ENCODE results near the gene EPHA2. TPM values are rescaled to one million over a fixed set of nuclear protein-coding genes. Genes with fewer than 3 reads are reported as not detected.

Gene EPHA2
- total and polyA plus RNA-seq, 4 donors, result 2.4 to 5.0 (median 4.0) TPM

- Histone ChIP-seq H3K36me3 (ENCODE audit: control insufficient read depth, insufficient read depth, low read length) (peaks cover 49% of the 10 kb centered on the region), H3K27me3 (ENCODE audit: control insufficient read depth, insufficient read depth, low read length) (no peaks in the 10 kb centered on the region), H3K9me3 (ENCODE audit: control insufficient read depth, insufficient read depth, low read length) (no peaks in the 10 kb centered on the region), H3K27ac (ENCODE audit: low read depth, low read length) (no peak overlapping the region), H3K4me3 (ENCODE audit: low read depth, low read length) (no peak overlapping the region), H3K4me1 (ENCODE audit: control insufficient read depth, insufficient read depth, low read length) (peaks cover 21% of the 10 kb centered on the region)
- WGBS (ENCODE audit: insufficient coverage), result 97% methylated on average over 6 of the region's 6 CpGs
- DNase-seq (ENCODE audit: low read depth in 4 of 6, low spot score in 6 of 6), result no peak
Measured at GRCh38 chr1:16130827-16131226, 25.0 kb downstream of the EPHA2 start.

GRCh38 chr1:16129921-16130543, 25.8 kb downstream of the EPHA2 start:
- H3K4me1 ChIP-seq (ENCODE audit: control insufficient read depth, insufficient read depth, low read length), result peaks cover 21% of the 10 kb centered on the region
- no peak overlapping the region for H3K4me3 ChIP-seq (ENCODE audit: low read depth, low read length)
- DNase-seq (ENCODE audit: low read depth in 4 of 6, low spot score in 6 of 6), result no peak
- no peak overlapping the region for H3K27ac ChIP-seq (ENCODE audit: low read depth, low read length)
- H3K9me3 ChIP-seq (ENCODE audit: control insufficient read depth, insufficient read depth, low read length), result no peaks in the 10 kb centered on the region
- peaks cover 43% of the 10 kb centered on the region for H3K36me3 ChIP-seq (ENCODE audit: control insufficient read depth, insufficient read depth, low read length)
- no peaks in the 10 kb centered on the region for H3K27me3 ChIP-seq (ENCODE audit: control insufficient read depth, insufficient read depth, low read length)
- WGBS (ENCODE audit: insufficient coverage), result 96% methylated on average over 13 of the region's 16 CpGs

- Histone ChIP-seq H3K9me3 (ENCODE audit: control insufficient read depth, insufficient read depth, low read length) (no peaks in the 10 kb centered on the region), H3K27ac (ENCODE audit: low read depth, low read length) (no peak overlapping the region), H3K36me3 (ENCODE audit: control insufficient read depth, insufficient read depth, low read length) (peaks cover 40% of the 10 kb centered on the region), H3K4me3 (ENCODE audit: low read depth, low read length) (no peak overlapping the region), H3K4me1 (ENCODE audit: control insufficient read depth, insufficient read depth, low read length) (peaks cover 21% of the 10 kb centered on the region), H3K27me3 (ENCODE audit: control insufficient read depth, insufficient read depth, low read length) (no peaks in the 10 kb centered on the region)
- 90% methylated on average over 19 of the region's 19 CpGs for WGBS (ENCODE audit: insufficient coverage)
- no peak for DNase-seq (ENCODE audit: low read depth in 4 of 6, low spot score in 6 of 6)
Measured at GRCh38 chr1:16129316-16129715, 26.6 kb downstream of the EPHA2 start.

GRCh38 chr1:16128338-16128741, 27.5 kb downstream of the EPHA2 start:
- WGBS (ENCODE audit: insufficient coverage), result 47% methylated on average over 6 of the region's 6 CpGs
- Histone ChIP-seq H3K27me3 (ENCODE audit: control insufficient read depth, insufficient read depth, low read length) (no peaks in the 10 kb centered on the region), H3K36me3 (ENCODE audit: control insufficient read depth, insufficient read depth, low read length) (peaks cover 31% of the 10 kb centered on the region), H3K4me3 (ENCODE audit: low read depth, low read length) (no peak overlapping the region), H3K9me3 (ENCODE audit: control insufficient read depth, insufficient read depth, low read length) (no peaks in the 10 kb centered on the region), H3K4me1 (ENCODE audit: control insufficient read depth, insufficient read depth, low read length) (peaks cover 21% of the 10 kb centered on the region), H3K27ac (ENCODE audit: low read depth, low read length) (no peak overlapping the region)
- no peak for DNase-seq (ENCODE audit: low read depth in 4 of 6, low spot score in 6 of 6)

GRCh38 chr1:16127676-16128337, 28.1 kb downstream of the EPHA2 start:
- Histone ChIP-seq H3K4me1 (ENCODE audit: control insufficient read depth, insufficient read depth, low read length) (peaks cover 23% of the 10 kb centered on the region), H3K4me3 (ENCODE audit: low read depth, low read length) (no peak overlapping the region), H3K27ac (ENCODE audit: low read depth, low read length) (peak overlapping the region; percentile 16), H3K36me3 (ENCODE audit: control insufficient read depth, insufficient read depth, low read length) (peaks cover 26% of the 10 kb centered on the region), H3K9me3 (ENCODE audit: control insufficient read depth, insufficient read depth, low read length) (no peaks in the 10 kb centered on the region), H3K27me3 (ENCODE audit: control insufficient read depth, insufficient read depth, low read length) (no peaks in the 10 kb centered on the region)
- DNase-seq (ENCODE audit: low read depth in 4 of 6, low spot score in 6 of 6), result no peak
- WGBS (ENCODE audit: insufficient coverage), result 74% methylated on average over 6 of the region's 17 CpGs

GRCh38 chr1:16126743-16127515, 28.9 kb downstream of the EPHA2 start:
- no peak for DNase-seq (ENCODE audit: low read depth in 4 of 6, low spot score in 6 of 6)
- Histone ChIP-seq H3K4me3 (ENCODE audit: low read depth, low read length) (no peak overlapping the region), H3K36me3 (ENCODE audit: control insufficient read depth, insufficient read depth, low read length) (peaks cover 19% of the 10 kb centered on the region), H3K27me3 (ENCODE audit: control insufficient read depth, insufficient read depth, low read length) (no peaks in the 10 kb centered on the region), H3K27ac (ENCODE audit: low read depth, low read length) (peak overlapping the region; percentile 16), H3K4me1 (ENCODE audit: control insufficient read depth, insufficient read depth, low read length) (peaks cover 29% of the 10 kb centered on the region), H3K9me3 (ENCODE audit: control insufficient read depth, insufficient read depth, low read length) (no peaks in the 10 kb centered on the region)
- 86% methylated on average over 11 of the region's 12 CpGs for WGBS (ENCODE audit: insufficient coverage)

GRCh38 chr1:16126160-16126559, 29.7 kb downstream of the EPHA2 start:
- H3K27ac ChIP-seq (ENCODE audit: low read depth, low read length), result no peak overlapping the region
- H3K4me1 ChIP-seq (ENCODE audit: control insufficient read depth, insufficient read depth, low read length), result peaks cover 29% of the 10 kb centered on the region
- WGBS (ENCODE audit: insufficient coverage), result 90% methylated on average over 4 of the region's 9 CpGs
- no peak for DNase-seq (ENCODE audit: low read depth in 4 of 6, low spot score in 6 of 6)
- no peaks in the 10 kb centered on the region for H3K9me3 ChIP-seq (ENCODE audit: control insufficient read depth, insufficient read depth, low read length)
- H3K4me3 ChIP-seq (ENCODE audit: low read depth, low read length), result no peak overlapping the region
- peaks cover 15% of the 10 kb centered on the region for H3K36me3 ChIP-seq (ENCODE audit: control insufficient read depth, insufficient read depth, low read length)
- H3K27me3 ChIP-seq (ENCODE audit: control insufficient read depth, insufficient read depth, low read length), result no peaks in the 10 kb centered on the region

- peaks cover 11% of the 10 kb centered on the region for H3K36me3 ChIP-seq (ENCODE audit: control insufficient read depth, insufficient read depth, low read length)
- no peaks in the 10 kb centered on the region for H3K27me3 ChIP-seq (ENCODE audit: control insufficient read depth, insufficient read depth, low read length)
Measured at GRCh38 chr1:16125483-16125882, 30.4 kb downstream of the EPHA2 start.

GRCh38 chr1:16125088-16125470, 30.8 kb downstream of the EPHA2 start:
- Histone ChIP-seq H3K4me3 (ENCODE audit: low read depth, low read length) (no peak overlapping the region), H3K27ac (ENCODE audit: low read depth, low read length) (no peak overlapping the region), H3K4me1 (ENCODE audit: control insufficient read depth, insufficient read depth, low read length) (peaks cover 32% of the 10 kb centered on the region), H3K27me3 (ENCODE audit: control insufficient read depth, insufficient read depth, low read length) (no peaks in the 10 kb centered on the region), H3K9me3 (ENCODE audit: control insufficient read depth, insufficient read depth, low read length) (no peaks in the 10 kb centered on the region), H3K36me3 (ENCODE audit: control insufficient read depth, insufficient read depth, low read length) (peaks cover 11% of the 10 kb centered on the region)
- WGBS (ENCODE audit: insufficient coverage), result 72% methylated on average over 5 of the region's 11 CpGs
- no peak for DNase-seq (ENCODE audit: low read depth in 4 of 6, low spot score in 6 of 6)

More at GRCh38 chr1:16125483-16125882, 30.4 kb downstream of the EPHA2 start:
- no peak overlapping the region for H3K4me3 ChIP-seq (ENCODE audit: low read depth, low read length)
- DNase-seq (ENCODE audit: low read depth in 4 of 6, low spot score in 6 of 6), result no peak
- H3K27ac ChIP-seq (ENCODE audit: low read depth, low read length), result no peak overlapping the region
- H3K9me3 ChIP-seq (ENCODE audit: control insufficient read depth, insufficient read depth, low read length), result no peaks in the 10 kb centered on the region
- H3K4me1 ChIP-seq (ENCODE audit: control insufficient read depth, insufficient read depth, low read length), result peaks cover 29% of the 10 kb centered on the region
- WGBS (ENCODE audit: insufficient coverage), result 100% methylated on average over 1 of the region's 3 CpGs

Data from spinal cord (tissue), 10 donors.